IPS DF 6.9 (cell line): ENCODE measurements around the gene LCN15.
A peak's percentile ranks its signal among the peaks of the same experiment; 100 is the strongest.

Experiments
- DNase-seq: peaks from one replicate; pipeline ENCODE4 v3.0.0-alpha.2; 2013; ENCODE audit warnings: low read depth, low spot score
- H3K27ac ChIP-seq: one replicate; pipeline ENCODE4 v1.5.1; 2013; ENCODE audit warnings: low read length, control low read depth
- H3K27me3 ChIP-seq: 2 replicates; pipeline ENCODE4 v1.6.1; 2013; ENCODE audit warnings: mild to moderate bottlenecking, low read length; ENCODE audit not compliant: control insufficient read depth, insufficient read depth
- H3K36me3 ChIP-seq: 2 replicates; pipeline ENCODE4 v1.6.1; 2013; ENCODE audit warnings: low read length; ENCODE audit not compliant: control insufficient read depth, insufficient read depth
- H3K4me1 ChIP-seq: 2 replicates; pipeline ENCODE4 v1.6.1; 2013; ENCODE audit warnings: low read length; ENCODE audit not compliant: control insufficient read depth, insufficient read depth
- H3K4me3 ChIP-seq: 2 replicates; pipeline ENCODE4 v1.5.1; 2013; ENCODE audit warnings: mild to moderate bottlenecking, low read length
- H3K9me3 ChIP-seq: 2 replicates; pipeline ENCODE4 v1.6.1; 2013; ENCODE audit warnings: low read length, inconsistent platforms; ENCODE audit not compliant: control insufficient read depth, insufficient read depth
- WGBS: extraction: QIAGEN DNeasy Blood & Tissue Kit; methylation state at CpG from one replicate; pipeline ENCODE4 v1.1.7; 2013; ENCODE audit warnings: mixed read lengths, missing lambda C conversion rate; ENCODE audit not compliant: insufficient read length, insufficient coverage; 5-methylcytosine and 5-hydroxymethylcytosine counted together

The LCN15 gene, protein sequence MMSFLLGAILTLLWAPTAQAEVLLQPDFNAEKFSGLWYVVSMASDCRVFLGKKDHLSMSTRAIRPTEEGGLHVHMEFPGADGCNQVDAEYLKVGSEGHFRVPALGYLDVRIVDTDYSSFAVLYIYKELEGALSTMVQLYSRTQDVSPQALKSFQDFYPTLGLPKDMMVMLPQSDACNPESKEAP

GRCh38 chr9:136764301-136764891, at the start of gene LCN15:
TSS of gene LCN15 (minus strand) at chr9:136764518. CDS start at chr9:136764488, 30 bp downstream.
- Histone ChIP-seq H3K4me3 (peak within 1 kb of the TSS; percentile 10; the same call in 1 of the 2 replicates), H3K27me3 (no peaks in the 10 kb centered on the region), H3K4me1 (0 out of 2 replicates have a peak, but pooled peaks cover 4% of the 10 kb centered on the region), H3K27ac (no peak within 1 kb of the TSS), H3K9me3 (no peaks in the 10 kb centered on the region), H3K36me3 (no peaks in the 10 kb centered on the region)
- DNase-seq = no peak
- WGBS = no CpG with 5 or more reads among the region's 14 CpGs

DNA sequence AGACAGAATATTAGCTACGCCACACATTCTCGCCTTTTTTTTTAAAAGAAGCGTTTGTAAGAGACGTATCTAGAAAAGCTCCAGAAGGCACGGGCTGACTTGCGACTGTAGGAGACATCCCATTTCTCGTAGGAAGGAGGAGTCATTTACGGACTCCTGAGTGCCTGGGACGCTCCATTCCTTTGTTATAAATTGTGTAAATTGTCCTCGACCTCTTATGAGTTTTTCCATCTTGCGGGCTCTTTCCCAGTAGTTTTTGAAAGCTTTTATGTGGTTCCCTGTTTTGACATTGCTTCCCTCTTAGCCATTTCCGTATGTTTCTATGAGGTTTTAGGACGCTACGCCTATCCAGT, 44.5 kb upstream of the LCN15 start:
- Histone ChIP-seq H3K9me3 (no peaks in the 10 kb centered on the region), H3K36me3 (peaks cover 7% of the 10 kb centered on the region; the same call in 1 of the 2 replicates), H3K27ac (no peak overlapping the region), H3K4me3 (peak overlapping the region; percentile 95), H3K27me3 (no peaks in the 10 kb centered on the region), H3K4me1 (peaks cover 5% of the 10 kb centered on the region; the same call in 1 of the 2 replicates)
- no CpG with 5 or more reads among the region's 14 CpGs for WGBS
- DNase-seq = no peak

- Histone ChIP-seq H3K36me3 (peaks cover 7% of the 10 kb centered on the region; the same call in 1 of the 2 replicates), H3K27ac (no peak overlapping the region), H3K4me1 (peaks cover 5% of the 10 kb centered on the region; the same call in 1 of the 2 replicates), H3K4me3 (peak overlapping the region; percentile 95), H3K27me3 (no peaks in the 10 kb centered on the region), H3K9me3 (no peaks in the 10 kb centered on the region)
- no peak for DNase-seq
- no CpG with 5 or more reads among the region's 93 CpGs for WGBS
Observed at GRCh38 chr9:136808075-136808805, 43.9 kb upstream of the LCN15 start.

DNA sequence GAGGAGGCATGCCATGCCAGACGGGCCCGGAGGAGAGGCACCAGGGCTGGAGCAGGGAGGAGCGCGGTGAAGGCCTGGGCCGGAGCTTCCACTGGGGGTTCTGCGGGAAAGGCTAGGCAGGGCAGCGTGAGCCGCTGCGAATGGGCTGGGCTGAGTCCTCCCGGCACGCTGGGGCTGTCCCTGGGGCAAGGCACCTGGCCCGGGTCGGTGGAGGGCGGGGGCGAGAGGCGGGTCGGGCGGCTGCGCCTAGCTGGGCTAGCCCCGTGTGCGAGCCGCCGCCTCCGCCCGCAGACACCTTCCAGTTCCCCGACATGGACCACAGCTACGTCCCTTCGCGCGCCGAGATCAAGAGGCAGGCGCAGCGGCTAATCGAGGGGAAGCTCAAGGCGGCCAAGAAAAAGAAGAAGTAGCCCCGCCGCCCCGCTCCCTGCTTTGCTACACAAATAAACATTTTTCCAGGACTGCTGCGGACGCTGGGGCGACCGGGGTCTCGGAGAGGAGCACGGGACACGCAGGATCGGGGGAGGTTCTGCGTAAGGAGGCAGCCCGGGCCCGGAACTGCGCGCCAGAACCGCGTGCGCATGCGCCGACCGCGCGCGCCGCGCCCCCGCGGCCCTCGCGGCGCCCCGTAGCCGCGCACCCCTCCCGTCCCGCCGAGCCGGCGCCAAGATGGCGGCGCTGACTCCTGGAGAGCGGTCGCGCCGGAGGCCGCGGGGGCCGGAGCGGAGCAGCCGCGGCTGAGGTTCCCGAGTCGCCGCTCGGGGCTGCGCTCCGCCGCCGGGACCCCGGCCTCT, 43.2 kb upstream of the LCN15 start, which contains the start of gene RABL6:
TSS of gene RABL6 (plus strand) at position 668 of the 794 bp plus-strand sequence. CDS start 249 bp downstream, outside the sequence.
- peaks cover 2% of the 10 kb centered on the region; the same call in 1 of the 2 replicates for H3K36me3 ChIP-seq
- no peak for DNase-seq
- peak within 1 kb of the TSS; percentile 95 for H3K4me3 ChIP-seq
- no peaks in the 10 kb centered on the region for H3K27me3 ChIP-seq
- H3K27ac ChIP-seq = no peak within 1 kb of the TSS
- peaks cover 5% of the 10 kb centered on the region; the same call in 1 of the 2 replicates for H3K4me1 ChIP-seq
- WGBS = no CpG with 5 or more reads among the region's 96 CpGs
- no peaks in the 10 kb centered on the region for H3K9me3 ChIP-seq

DNA sequence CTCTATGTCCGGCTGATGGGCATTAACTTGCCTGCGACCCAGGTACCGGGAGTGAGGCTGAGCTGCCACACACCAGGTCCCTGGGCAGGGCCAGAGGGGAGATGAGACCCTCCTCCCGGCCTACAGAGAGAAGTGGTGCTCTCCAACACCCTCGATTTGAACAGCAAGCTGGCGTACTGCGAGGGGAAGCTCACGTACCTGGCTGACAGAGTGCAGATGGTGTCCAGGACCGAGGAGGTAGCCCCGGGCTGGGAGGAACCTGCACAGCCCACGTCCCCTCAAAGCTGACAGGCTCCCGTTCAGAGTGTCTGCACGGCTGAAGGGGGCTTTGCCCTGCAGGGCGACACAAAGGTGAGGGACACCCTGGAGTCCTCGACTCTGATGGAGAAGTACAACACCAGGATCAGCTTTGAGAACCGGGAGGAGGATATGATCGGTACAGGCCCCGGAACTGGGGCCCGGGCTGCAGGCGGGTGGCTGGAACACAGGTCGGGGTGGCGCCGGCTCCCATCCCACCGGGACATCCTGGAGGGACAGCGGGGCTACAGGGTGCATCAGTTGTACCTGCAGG, 42.4 kb upstream of the LCN15 start:
- Histone ChIP-seq H3K4me1 (peaks cover 5% of the 10 kb centered on the region; the same call in 1 of the 2 replicates), H3K27me3 (no peaks in the 10 kb centered on the region), H3K27ac (no peak overlapping the region), H3K36me3 (peaks cover 2% of the 10 kb centered on the region; the same call in 1 of the 2 replicates), H3K9me3 (no peaks in the 10 kb centered on the region), H3K4me3 (no peak overlapping the region; the same call in 1 of the 2 replicates)
- no CpG with 5 or more reads among the region's 25 CpGs for WGBS
- no peak for DNase-seq

DNA sequence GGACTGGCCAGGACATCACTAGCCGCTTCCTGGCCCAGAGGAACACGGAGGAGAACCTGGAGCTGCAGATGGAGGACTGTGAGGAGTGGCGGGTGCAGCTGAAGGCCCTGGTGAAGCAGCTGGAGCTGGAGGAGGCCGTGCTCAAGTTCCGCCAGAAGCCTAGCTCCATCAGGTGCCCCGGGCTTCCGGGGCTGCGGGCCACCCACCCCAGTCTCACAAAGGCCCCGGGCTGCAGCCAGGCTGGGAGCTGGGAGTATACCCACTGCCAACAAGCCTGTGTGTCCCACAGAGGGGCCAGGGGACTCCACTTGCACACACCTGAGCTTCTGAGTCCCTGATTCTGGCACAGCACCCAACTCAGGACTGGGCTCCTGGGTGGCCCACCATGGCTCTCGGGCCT, 41.7 kb upstream of the LCN15 start:
- no peak for DNase-seq
- Histone ChIP-seq H3K36me3 (peaks cover 2% of the 10 kb centered on the region; the same call in 1 of the 2 replicates), H3K9me3 (no peaks in the 10 kb centered on the region), H3K27ac (no peak overlapping the region), H3K27me3 (no peaks in the 10 kb centered on the region), H3K4me1 (peaks cover 5% of the 10 kb centered on the region; the same call in 1 of the 2 replicates), H3K4me3 (no peak overlapping the region)
- WGBS = no CpG with 5 or more reads among the region's 10 CpGs

GRCh38 chr9:136805207-136805740, 41.0 kb upstream of the LCN15 start:
- no peak overlapping the region for H3K27ac ChIP-seq
- no peak overlapping the region for H3K4me3 ChIP-seq
- no peak for DNase-seq
- peaks cover 2% of the 10 kb centered on the region; the same call in 1 of the 2 replicates for H3K36me3 ChIP-seq
- no peaks in the 10 kb centered on the region for H3K27me3 ChIP-seq
- no peaks in the 10 kb centered on the region for H3K9me3 ChIP-seq
- peaks cover 5% of the 10 kb centered on the region; the same call in 1 of the 2 replicates for H3K4me1 ChIP-seq
- no CpG with 5 or more reads among the region's 12 CpGs for WGBS

GRCh38 chr9:136804509-136805206, 40.3 kb upstream of the LCN15 start:
- peaks cover 5% of the 10 kb centered on the region; the same call in 1 of the 2 replicates for H3K4me1 ChIP-seq
- H3K27me3 ChIP-seq = no peaks in the 10 kb centered on the region
- peaks cover 1% of the 10 kb centered on the region; the same call in 1 of the 2 replicates for H3K36me3 ChIP-seq
- no peak overlapping the region for H3K4me3 ChIP-seq
- no peak overlapping the region for H3K27ac ChIP-seq
- no peak for DNase-seq
- H3K9me3 ChIP-seq = no peaks in the 10 kb centered on the region
- no CpG with 5 or more reads among the region's 20 CpGs for WGBS
